SK-N-SH (cell line): ENCODE measurements around the gene ATP6V1F. TPM values are rescaled to one million over a fixed set of nuclear protein-coding genes. Genes with fewer than 3 reads are reported as not detected.

ENCODE experiments used
- CTCF ChIA-PET: fragments of 300-600, 350-600 bp; formaldehyde crosslinking; extraction: SDS; loops from one replicate; lab custom pipeline; 2021; lab: Yijun Ruan, JAX
- POLR2A ChIA-PET: fragments of 350-600 bp; sonication (Branson Sonifier 250); formaldehyde crosslinking; extraction: SDS; loops from one replicate; lab custom pipeline; 2020; ENCODE audit warnings: antibody characterized with exemption, inconsistent platforms; lab: Yijun Ruan, JAX
- DNase-seq: peaks from one replicate; pipeline ENCODE4 v3.0.0; 2012
- H2AFZ ChIP-seq: fragments of 200-600 bp; sonication (generic); 2 replicates; pipeline ENCODE4 v1.8.1; 2016; ENCODE audit warnings: antibody characterized with exemption, mild to moderate bottlenecking, low read depth
- H3F3A ChIP-seq: fragments of 200-600 bp; sonication (generic); replicated peaks from 2 replicates; pipeline ENCODE3; 2016; ENCODE audit warnings: antibody characterized with exemption, mild to moderate bottlenecking; ENCODE audit not compliant: insufficient read depth
- H3K27ac ChIP-seq, 2 experiments: fragments of 200-500 bp in 1 of 2; fragments of 200-600 bp in 1 of 2; sonication (Bioruptor generic) in 1 of 2; sonication (generic), shearing (Covaris generic) in 1 of 2; 2 replicates each; pipeline versions ENCODE4 v1.5.1 to v1.6.1; 2014 to 2016; ENCODE audit warnings: low read depth in 2 of 2, inconsistent platforms in 1 of 2, low read length in 1 of 2, mild to moderate bottlenecking in 1 of 2, mixed read lengths in 1 of 2
- H3K27me3 ChIP-seq: fragments of 200-600 bp; sonication (generic), shearing (Covaris generic); 2 replicates; pipeline ENCODE4 v1.6.1; 2016; ENCODE audit warnings: mixed run types; ENCODE audit not compliant: insufficient read depth
- H3K36me3 ChIP-seq, 2 experiments: fragments of 200-500 bp in 1 of 2; fragments of 200-600 bp in 1 of 2; sonication (Bioruptor generic) in 1 of 2; sonication (generic) in 1 of 2; replicated peaks in 1 of 2; 2 replicates each; pipeline versions ENCODE3 to v1.5.1; 2014 to 2016; ENCODE audit warnings: low read length in 1 of 2, mild to moderate bottlenecking in 1 of 2; ENCODE audit not compliant: insufficient read depth in 2 of 2, control insufficient read depth in 1 of 2
- H3K4me1 ChIP-seq, 2 experiments: fragments of 200-500 bp in 1 of 2; fragments of 200-600 bp in 1 of 2; sonication (Bioruptor generic) in 1 of 2; sonication (generic), shearing (Covaris generic) in 1 of 2; 2 replicates each; pipeline versions ENCODE4 v1.5.1 to v1.6.1; 2014 to 2016; ENCODE audit warnings: low read depth in 1 of 2, low read length in 1 of 2, mixed run types in 1 of 2; ENCODE audit not compliant: insufficient read depth in 2 of 2, control insufficient read depth in 1 of 2
- H3K4me2 ChIP-seq: fragments of 200-600 bp; sonication (generic), shearing (Covaris generic); 2 replicates; pipeline ENCODE4 v1.6.1; 2017; ENCODE audit warnings: mixed run types
- H3K4me3 ChIP-seq, 2 experiments: fragments of 200-500 bp in 1 of 2; fragments of 200-600 bp in 1 of 2; sonication (Bioruptor generic) in 1 of 2; sonication (generic), shearing (Covaris generic) in 1 of 2; 2 replicates each; pipeline versions ENCODE4 v1.5.1 to v1.8.1; 2014 to 2016; ENCODE audit warnings: low read depth in 2 of 2, inconsistent platforms in 1 of 2, low read length in 1 of 2, mild to moderate bottlenecking in 1 of 2, mixed read lengths in 1 of 2, moderate library complexity in 1 of 2
- H3K79me2 ChIP-seq: fragments of 200-600 bp; sonication (generic); 2 replicates; pipeline ENCODE4 v1.8.1; 2017; ENCODE audit warnings: mild to moderate bottlenecking; ENCODE audit not compliant: insufficient read depth
- H3K9ac ChIP-seq: fragments of 200-600 bp; sonication (generic); 2 replicates; pipeline ENCODE4 v1.6.1; 2017; ENCODE audit warnings: mixed run types
- H3K9me2 ChIP-seq: fragments of 200-600 bp; sonication (generic); 2 replicates; pipeline ENCODE4 v1.6.1; 2017; ENCODE audit warnings: mixed run types
- H3K9me3 ChIP-seq: fragments of 200-600 bp; sonication (generic); 2 replicates; pipeline ENCODE4 v1.6.1; 2017; ENCODE audit warnings: mixed run types, mild to moderate bottlenecking, moderate library complexity
- H4K20me1 ChIP-seq: fragments of 200-600 bp; sonication (generic); 2 replicates; pipeline ENCODE4 v1.6.1; 2017; ENCODE audit warnings: mild to moderate bottlenecking, mixed run types; ENCODE audit not compliant: insufficient read depth
- CHD2 ChIP-seq: fragments of 150-350 bp; IDR thresholded peaks from 2 replicates; pipeline ENCODE4 v1.6.1; 2018; ENCODE audit warnings: low read length; ENCODE audit not compliant: partially characterized antibody
- EP300 ChIP-seq, 2 experiments: IDR thresholded peaks; 2 replicates each; pipeline versions ENCODE4 v1.4.0 to v1.6.1; 2012; ENCODE audit warnings: borderline replicate concordance in 1 of 2, low read depth in 1 of 2, low read length in 1 of 2
- EZH2phosphoT487 ChIP-seq: fragments of 200-600 bp; sonication (generic); IDR thresholded peaks from 2 replicates; pipeline ENCODE4 v1.6.1; 2017; ENCODE audit warnings: low read depth, mixed run types, mild to moderate bottlenecking, antibody characterized with exemption, moderate library complexity, borderline replicate concordance
- FOSL2 ChIP-seq: IDR thresholded peaks from 2 replicates; pipeline ENCODE4 v1.4.0; 2012; ENCODE audit warnings: low read depth, mild to moderate bottlenecking, moderate library complexity, borderline replicate concordance
- FOXM1 ChIP-seq: IDR thresholded peaks from 2 replicates; pipeline ENCODE4 v1.4.0; 2012; ENCODE audit warnings: low read depth, mild to moderate bottlenecking
- GATA2 ChIP-seq: sonication (generic); formaldehyde crosslinking; IDR thresholded peaks from 2 replicates; pipeline ENCODE4 v1.5.0; 2020; ENCODE audit warnings: mild to moderate bottlenecking, missing genetic modification reagents
- JUND ChIP-seq: IDR thresholded peaks from 2 replicates; pipeline ENCODE4 v1.4.0; 2012
- NFIC ChIP-seq: IDR thresholded peaks from 2 replicates; pipeline ENCODE4 v1.4.0; 2012; ENCODE audit warnings: borderline replicate concordance
- NRF1 ChIP-seq: IDR thresholded peaks from 2 replicates; pipeline ENCODE4 v1.6.1; 2012; ENCODE audit warnings: low read depth, mild to moderate bottlenecking, low read length
- RAD21 ChIP-seq: IDR thresholded peaks from 2 replicates; pipeline ENCODE4 v1.6.1; 2012; ENCODE audit warnings: mild to moderate bottlenecking, low read length
- RCOR1 ChIP-seq: fragments of 150-350 bp; IDR thresholded peaks from 2 replicates; pipeline ENCODE4 v1.6.1; 2017; ENCODE audit warnings: antibody characterized with exemption, low read length
- RFX5 ChIP-seq: IDR thresholded peaks from 2 replicates; pipeline ENCODE4 v1.6.1; 2012; ENCODE audit warnings: mild to moderate bottlenecking, improper control_type of control experiment, low read length
- TCF12 ChIP-seq: IDR thresholded peaks from 2 replicates; pipeline ENCODE4 v1.4.0; 2012
- TEAD4 ChIP-seq: IDR thresholded peaks from 2 replicates; pipeline ENCODE4 v1.4.0; 2012; ENCODE audit warnings: mild to moderate bottlenecking, borderline replicate concordance; ENCODE audit not compliant: insufficient read depth
- YY1 ChIP-seq: IDR thresholded peaks from 2 replicates; pipeline ENCODE4 v1.4.0; 2012; ENCODE audit warnings: low read depth, mild to moderate bottlenecking
- WGBS: methylation state at CpG from one replicate; pipeline ENCODE4 v1.1.6; 2017; ENCODE audit warnings: low lambda C conversion rate; 5-methylcytosine and 5-hydroxymethylcytosine counted together
- polyA plus RNA-seq, 3 experiments: library from polyadenylated mRNA; depleted of rRNA; stranded (reverse); fragments of >200 nt; gene quantifications; 2 replicates each; pipeline ENCODE4 v1.2.3, GENCODE V29; 2012
- TF ChIP-seq, protein P1 (sequence below): IDR thresholded peaks from 2 replicates; pipeline ENCODE4 v1.4.0; 2012; ENCODE audit warnings: low read depth, borderline replicate concordance
- TF ChIP-seq, protein P2 (sequence below): IDR thresholded peaks from 2 replicates; pipeline ENCODE4 v1.4.0; 2012; ENCODE audit warnings: low read depth
- TF ChIP-seq, protein P3 (sequence below): fragments of 150-350 bp; IDR thresholded peaks from 2 replicates; pipeline ENCODE4 v1.6.1; 2016; ENCODE audit warnings: mild to moderate bottlenecking, low read depth, low read length

ATP6V1F gene
- polyA plus RNA-seq, 1 of the 3 experiments (the other 2 are of a cell fraction): 495 TPM

DNA sequence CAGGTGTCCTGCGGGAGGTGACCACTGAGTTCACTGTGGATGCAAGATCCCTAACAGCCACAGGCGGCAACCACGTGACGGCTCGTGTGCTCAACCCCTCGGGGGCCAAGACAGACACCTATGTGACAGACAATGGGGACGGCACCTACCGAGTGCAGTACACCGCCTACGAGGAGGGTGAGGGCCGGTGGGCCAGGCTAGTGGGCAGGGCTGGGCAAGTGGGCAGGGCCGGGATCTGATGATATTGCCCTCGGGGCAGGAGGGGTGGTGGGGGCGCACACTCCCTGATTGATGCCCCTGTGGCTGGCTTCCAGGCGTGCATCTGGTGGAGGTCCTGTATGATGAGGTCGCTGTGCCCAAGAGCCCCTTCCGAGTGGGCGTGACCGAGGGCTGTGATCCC is 16.7 kb upstream of the ATP6V1F start (continued):
- TF ChIP-seq EP300 (IDR thresholded peaks at IDR 0.05; ENCODE audit: borderline replicate concordance in 1 of 2, low read depth in 1 of 2, low read length in 1 of 2) (no peak), FOXM1 (no peak), FOSL2 (no peak)
- TF ChIP-seq, all 33 proteins: peak for 0

DNA sequence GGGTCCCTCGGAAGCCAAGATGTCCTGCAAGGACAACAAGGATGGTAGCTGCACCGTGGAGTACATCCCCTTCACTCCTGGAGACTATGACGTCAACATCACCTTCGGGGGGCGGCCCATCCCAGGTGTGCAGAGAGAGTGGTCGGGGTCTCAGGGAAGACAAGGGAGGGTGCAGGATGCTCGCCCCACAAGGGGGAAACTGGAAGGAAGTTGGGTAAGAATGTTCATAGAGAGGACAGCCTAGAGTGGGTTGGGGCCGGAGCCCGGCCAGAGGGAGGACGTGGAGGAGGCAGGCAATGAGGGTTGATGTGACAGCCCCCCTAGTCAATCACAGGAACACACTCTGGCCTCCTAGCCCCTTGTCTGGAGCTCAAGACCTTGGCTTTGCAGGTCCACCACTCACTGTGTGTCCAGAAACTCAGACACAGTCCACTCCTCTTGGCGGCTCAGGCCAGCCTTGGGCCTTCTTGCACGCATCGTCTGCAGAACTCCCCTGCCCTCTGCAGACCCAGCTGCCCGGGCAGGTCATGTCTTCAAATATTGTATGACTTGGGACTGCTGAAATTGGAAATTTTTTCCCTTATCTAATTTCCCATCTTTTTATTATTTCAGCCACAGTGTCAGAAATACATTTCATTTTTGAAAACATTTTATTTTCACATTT is 15.7 kb upstream of the ATP6V1F start:
- Histone ChIP-seq H3K4me1 (no peaks in the 10 kb centered on the region), H4K20me1 (peaks cover 45% of the 10 kb centered on the region)
- POLR2A ChIA-PET: no interaction called here

More for the DNA sequence above, 15.7 kb upstream of the ATP6V1F start:
- 89% methylated on average over 13 of the region's 14 CpGs for WGBS
- no peak for DNase-seq
- Histone ChIP-seq H3K36me3 (peaks cover 68 to 89% of the 10 kb centered on the region in 2 experiments), H3F3A (peaks cover 9% of the 10 kb centered on the region), H3K9me2 (no peaks in the 10 kb centered on the region), H3K9me3 (no peaks in the 10 kb centered on the region), H3K4me3 (no peak overlapping the region), H2AFZ (no peak overlapping the region), H3K9ac (no peak overlapping the region), H3K27me3 (no peaks in the 10 kb centered on the region), H3K79me2 (0 out of 2 replicates have a peak, but pooled peaks cover 3% of the 10 kb centered on the region), H3K27ac (no peak overlapping the region), H3K4me2 (no peak overlapping the region)
- CTCF ChIA-PET: interaction anchor here (0.7 to 1.7 kb wide), 3 partner anchors 16 to 36 kb away, joined by 4 to 5 read pairs (median 4); partner anchors contain the start of gene ATP6V1F
- TF ChIP-seq EP300 (IDR thresholded peaks at IDR 0.05; ENCODE audit: borderline replicate concordance in 1 of 2, low read depth in 1 of 2, low read length in 1 of 2) (no peak), EZH2phosphoT487 (no peak), RAD21 (no peak), TCF12 (no peak), RFX5 (no peak), NFIC (no peak), FOXM1 (no peak), JUND (no peak), NRF1 (no peak), GATA2 (no peak), CHD2 (no peak), RCOR1 (no peak), TEAD4 (no peak), FOSL2 (no peak), YY1 (no peak)
- TF ChIP-seq, protein P1, sequence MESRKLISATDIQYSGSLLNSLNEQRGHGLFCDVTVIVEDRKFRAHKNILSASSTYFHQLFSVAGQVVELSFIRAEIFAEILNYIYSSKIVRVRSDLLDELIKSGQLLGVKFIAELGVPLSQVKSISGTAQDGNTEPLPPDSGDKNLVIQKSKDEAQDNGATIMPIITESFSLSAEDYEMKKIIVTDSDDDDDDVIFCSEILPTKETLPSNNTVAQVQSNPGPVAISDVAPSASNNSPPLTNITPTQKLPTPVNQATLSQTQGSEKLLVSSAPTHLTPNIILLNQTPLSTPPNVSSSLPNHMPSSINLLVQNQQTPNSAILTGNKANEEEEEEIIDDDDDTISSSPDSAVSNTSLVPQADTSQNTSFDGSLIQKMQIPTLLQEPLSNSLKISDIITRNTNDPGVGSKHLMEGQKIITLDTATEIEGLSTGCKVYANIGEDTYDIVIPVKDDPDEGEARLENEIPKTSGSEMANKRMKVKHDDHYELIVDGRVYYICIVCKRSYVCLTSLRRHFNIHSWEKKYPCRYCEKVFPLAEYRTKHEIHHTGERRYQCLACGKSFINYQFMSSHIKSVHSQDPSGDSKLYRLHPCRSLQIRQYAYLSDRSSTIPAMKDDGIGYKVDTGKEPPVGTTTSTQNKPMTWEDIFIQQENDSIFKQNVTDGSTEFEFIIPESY: no peak
- TF ChIP-seq, protein P2, sequence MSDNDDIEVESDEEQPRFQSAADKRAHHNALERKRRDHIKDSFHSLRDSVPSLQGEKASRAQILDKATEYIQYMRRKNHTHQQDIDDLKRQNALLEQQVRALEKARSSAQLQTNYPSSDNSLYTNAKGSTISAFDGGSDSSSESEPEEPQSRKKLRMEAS: no peak
- TF ChIP-seq, protein P3, sequence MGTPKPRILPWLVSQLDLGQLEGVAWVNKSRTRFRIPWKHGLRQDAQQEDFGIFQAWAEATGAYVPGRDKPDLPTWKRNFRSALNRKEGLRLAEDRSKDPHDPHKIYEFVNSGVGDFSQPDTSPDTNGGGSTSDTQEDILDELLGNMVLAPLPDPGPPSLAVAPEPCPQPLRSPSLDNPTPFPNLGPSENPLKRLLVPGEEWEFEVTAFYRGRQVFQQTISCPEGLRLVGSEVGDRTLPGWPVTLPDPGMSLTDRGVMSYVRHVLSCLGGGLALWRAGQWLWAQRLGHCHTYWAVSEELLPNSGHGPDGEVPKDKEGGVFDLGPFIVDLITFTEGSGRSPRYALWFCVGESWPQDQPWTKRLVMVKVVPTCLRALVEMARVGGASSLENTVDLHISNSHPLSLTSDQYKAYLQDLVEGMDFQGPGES: no peak
